ENCODE measurements around the gene ATF7IP2. TPM values are rescaled to one million over a fixed set of nuclear protein-coding genes. Genes with fewer than 3 reads are reported as not detected.

Gene ATF7IP2
- total RNA-seq, 1 donor from 2014 or later: 16.0 TPM

GRCh38 chr16:10520869-10521578, 135.2 kb downstream of the ATF7IP2 start:
- no peaks in the 10 kb centered on the region for H3K9me3 ChIP-seq
- H3K27me3 ChIP-seq (ENCODE audit: low read depth): no peaks in the 10 kb centered on the region
- peaks cover 41% of the 10 kb centered on the region for H3K36me3 ChIP-seq
- H3K27ac ChIP-seq: no peak overlapping the region
- intact Hi-C loops (cut with DNase I): no loop called here
- TF ChIP-seq CTCF (IDR thresholded peaks at IDR 0.05): no peak
- H3K4me1 ChIP-seq: peaks cover 14% of the 10 kb centered on the region
- no peak for ATAC-seq
- no peak for DNase-seq
- no peak overlapping the region for H3K4me3 ChIP-seq

DNA sequence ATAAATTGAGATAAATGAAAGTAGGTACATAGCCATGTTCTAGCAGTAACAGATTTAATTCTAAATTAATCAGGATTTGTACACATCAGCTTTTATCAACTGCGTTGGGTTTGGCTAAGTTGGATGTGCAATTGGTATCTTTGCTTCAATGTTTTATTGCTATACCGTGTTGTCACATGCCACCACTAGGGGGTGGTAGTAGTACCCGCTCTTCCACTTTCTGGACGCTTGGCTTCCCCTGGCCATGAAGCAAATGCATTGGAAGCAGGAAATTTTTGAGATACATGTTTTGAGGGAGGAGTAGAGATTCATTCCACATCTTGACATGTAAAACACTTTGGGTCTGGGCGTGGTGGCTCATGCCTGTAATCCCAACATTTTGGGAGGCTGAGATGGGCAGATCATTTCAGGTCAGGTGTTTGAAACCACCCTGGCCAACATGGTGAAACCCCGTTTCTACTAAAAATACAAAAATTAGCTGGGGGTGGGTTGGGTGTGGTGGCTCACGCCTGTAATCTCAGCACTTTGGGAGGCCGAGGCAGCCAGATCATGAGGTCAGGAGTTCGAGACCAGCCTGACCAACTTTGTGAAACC, 135.9 kb downstream of the ATF7IP2 start:
- no peaks in the 10 kb centered on the region for H3K27me3 ChIP-seq (ENCODE audit: low read depth)
- ATAC-seq: peak; percentile 43 to 67

DNA sequence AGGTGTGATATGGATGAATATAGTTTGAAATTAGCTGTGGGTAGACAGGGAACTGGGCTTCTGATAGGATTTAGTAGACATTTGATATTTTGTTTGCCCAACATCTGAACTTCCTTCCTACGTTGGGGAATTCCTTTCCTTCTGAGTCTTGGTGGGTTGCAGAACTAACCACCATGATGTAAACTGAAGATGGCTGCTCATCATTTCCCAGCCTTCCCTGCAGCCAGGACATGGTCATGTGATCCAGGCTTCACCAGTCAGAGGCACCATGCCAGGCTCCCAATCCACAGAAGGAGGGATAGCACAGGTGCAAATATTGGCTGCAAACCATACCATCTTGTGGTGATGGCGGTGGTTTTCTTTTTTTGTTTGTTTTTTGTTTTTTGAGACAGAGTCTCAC, 137.1 kb downstream of the ATF7IP2 start:
- Histone ChIP-seq H3K27ac (no peak overlapping the region), H3K36me3 (peaks cover 61% of the 10 kb centered on the region), H3K4me3 (no peak overlapping the region), H3K27me3 (ENCODE audit: low read depth) (no peaks in the 10 kb centered on the region), H3K4me1 (peaks cover 14% of the 10 kb centered on the region), H3K9me3 (no peaks in the 10 kb centered on the region)
- ATAC-seq (peak in 1 of 2 donors; percentile 2), DNase-seq (no peak)
- no peak for TF ChIP-seq CTCF (IDR thresholded peaks at IDR 0.05)
- intact Hi-C loops (cut with DNase I): no loop called here

More for the DNA sequence above, 135.9 kb downstream of the ATF7IP2 start:
- Histone ChIP-seq H3K36me3 (peaks cover 49% of the 10 kb centered on the region), H3K27ac (no peak overlapping the region), H3K4me3 (no peak overlapping the region), H3K9me3 (no peaks in the 10 kb centered on the region), H3K4me1 (peaks cover 14% of the 10 kb centered on the region)
- peak; percentile 71 for TF ChIP-seq CTCF (IDR thresholded peaks at IDR 0.05)
- no peak for DNase-seq
- intact Hi-C loops (cut with DNase I): no loop called here

DNA sequence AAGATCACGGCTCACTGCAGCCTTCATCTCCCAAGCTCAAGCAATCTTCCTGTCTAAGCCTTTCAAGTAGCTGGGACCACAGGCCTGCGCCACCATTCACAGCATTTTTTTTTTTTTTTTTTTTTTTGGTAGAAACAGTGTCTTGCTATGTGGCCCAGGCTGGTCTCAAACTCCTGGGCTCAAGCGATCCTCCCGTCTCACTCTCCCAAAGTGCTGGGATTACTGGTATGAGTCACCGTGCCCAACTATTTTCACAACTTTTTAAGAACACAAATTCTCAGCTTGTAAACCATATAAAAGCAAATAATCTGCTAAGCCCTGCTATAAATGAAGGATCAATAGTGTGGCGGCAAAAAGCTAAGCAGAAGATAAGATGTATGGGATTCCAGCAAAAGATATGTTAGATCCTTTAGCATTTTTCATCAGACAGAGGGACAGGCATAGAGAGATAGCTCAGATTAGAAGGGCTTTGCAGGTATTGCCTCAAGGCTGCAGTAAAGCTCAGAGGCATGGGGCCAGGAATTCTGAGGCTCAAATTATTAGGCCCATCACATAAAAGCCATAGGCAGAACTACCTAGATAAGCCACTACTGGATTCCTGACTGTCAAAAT, 139.5 kb downstream of the ATF7IP2 start:
- Histone ChIP-seq H3K27me3 (ENCODE audit: low read depth) (no peaks in the 10 kb centered on the region), H3K9me3 (no peaks in the 10 kb centered on the region), H3K4me3 (no peak overlapping the region), H3K27ac (no peak overlapping the region), H3K36me3 (peaks cover 78% of the 10 kb centered on the region), H3K4me1 (peaks cover 9% of the 10 kb centered on the region)
- DNase-seq (no peak), ATAC-seq (no peak)
- TF ChIP-seq CTCF (IDR thresholded peaks at IDR 0.05): no peak
- intact Hi-C loops (cut with DNase I): no loop called here

DNA sequence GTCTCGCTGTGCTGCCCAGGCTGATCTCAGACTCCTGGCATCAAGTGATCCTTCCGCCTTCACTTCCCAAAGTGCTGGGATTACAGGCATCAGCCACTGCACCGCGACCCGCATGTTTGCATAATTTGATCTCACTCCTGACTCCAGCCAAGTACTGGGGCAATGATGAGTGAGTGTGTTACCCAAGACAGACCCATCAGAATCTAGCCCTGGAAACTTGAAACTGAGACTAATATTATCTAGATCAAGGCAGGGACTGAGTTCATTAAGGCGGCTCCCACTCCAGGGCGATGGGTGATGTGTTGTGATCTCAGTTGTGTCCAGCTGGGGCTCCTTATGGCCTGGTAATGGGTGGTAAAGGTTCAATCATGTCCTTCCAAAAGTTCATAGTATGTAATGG, 141.1 kb downstream of the ATF7IP2 start:
- TF ChIP-seq CTCF (IDR thresholded peaks at IDR 0.05): no peak
- intact Hi-C loops (cut with DNase I): no loop called here
- peaks cover 86% of the 10 kb centered on the region for H3K36me3 ChIP-seq
- ATAC-seq (no peak), DNase-seq (no peak)
- H3K4me3 ChIP-seq: no peak overlapping the region
- no peaks in the 10 kb centered on the region for H3K4me1 ChIP-seq
- H3K27me3 ChIP-seq (ENCODE audit: low read depth): no peaks in the 10 kb centered on the region
- H3K9me3 ChIP-seq: no peaks in the 10 kb centered on the region
- H3K27ac ChIP-seq: no peak overlapping the region
